Adipocyte (in vitro differentiated cells): Measurements from ENCODE around the gene DCST1.
A peak's percentile ranks its signal among the peaks of the same experiment; 100 is the strongest.

Experiments used
- DNase-seq: peaks from one replicate; pipeline ENCODE4 v3.0.0-alpha.2; 2015; ENCODE audit warnings: low read depth
- H3K27me3 ChIP-seq: replicated peaks from 2 replicates; pipeline ENCODE4 v1.7.0; 2013; ENCODE audit warnings: mild to moderate bottlenecking, low read length, moderate library complexity; ENCODE audit not compliant: control insufficient read depth, insufficient read depth
- H3K36me3 ChIP-seq: 2 replicates; pipeline ENCODE4 v1.7.0; 2013; ENCODE audit warnings: low read length, mild to moderate bottlenecking, moderate library complexity; ENCODE audit not compliant: control insufficient read depth, insufficient read depth, severe bottlenecking
- H3K4me1 ChIP-seq: 2 replicates; pipeline ENCODE4 v1.7.0; 2013; ENCODE audit warnings: mild to moderate bottlenecking, low read length, moderate library complexity; ENCODE audit not compliant: control insufficient read depth, insufficient read depth
- H3K4me3 ChIP-seq: 2 replicates; pipeline ENCODE4 v1.7.0; 2013; ENCODE audit warnings: mild to moderate bottlenecking, low read length, moderate library complexity
- H3K9ac ChIP-seq: 2 replicates; pipeline ENCODE4 v1.7.0; 2013; ENCODE audit warnings: mild to moderate bottlenecking, low read length, moderate library complexity
- H3K9me3 ChIP-seq: 2 replicates; pipeline ENCODE4 v1.7.0; 2013; ENCODE audit warnings: mild to moderate bottlenecking, low read length, moderate library complexity; ENCODE audit not compliant: control insufficient read depth

DCST1 gene

DNA sequence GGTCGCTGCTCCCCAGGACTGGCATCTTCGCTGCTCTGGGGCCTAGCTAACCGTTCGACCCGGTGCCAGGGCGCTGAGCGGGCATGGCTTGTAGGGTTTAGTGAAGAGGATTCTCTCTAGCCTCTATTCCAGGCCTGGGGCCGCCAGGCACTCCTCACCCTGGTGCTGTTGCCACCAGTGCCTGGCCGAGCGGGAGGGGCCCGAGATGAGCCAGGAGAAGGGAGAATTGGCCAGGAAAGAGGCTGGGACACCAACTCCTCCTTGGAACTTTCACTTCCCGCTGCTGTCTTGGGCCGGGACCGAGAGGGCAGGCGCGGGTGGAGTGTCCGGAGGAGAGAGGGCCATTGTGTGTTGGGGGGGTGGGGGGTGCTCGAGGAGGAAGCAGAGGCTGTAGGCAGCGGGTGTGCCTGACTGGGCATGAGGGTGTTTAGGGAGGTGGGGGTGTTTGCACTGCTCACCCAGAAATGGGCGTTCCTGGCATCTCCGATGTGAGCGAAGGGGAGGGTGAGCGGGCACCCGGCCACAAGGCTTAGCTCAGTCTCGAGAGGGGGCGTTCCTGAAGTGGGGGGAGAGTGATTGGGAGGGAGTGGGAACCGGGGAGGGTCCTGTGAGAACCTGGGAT lies 18.3 kb downstream of the DCST1 start:
- peak; percentile 62 for DNase-seq
- H3K4me1 ChIP-seq, result peaks cover 25% of the 10 kb centered on the region
- H3K9ac ChIP-seq, result peak overlapping the region; percentile 87
- no peaks in the 10 kb centered on the region for H3K27me3 ChIP-seq
- H3K9me3 ChIP-seq, result no peaks in the 10 kb centered on the region
- H3K4me3 ChIP-seq, result peak overlapping the region; percentile 89
- H3K36me3 ChIP-seq, result peaks cover 20% of the 10 kb centered on the region

- Histone ChIP-seq H3K9me3 (no peaks in the 10 kb centered on the region), H3K4me1 (peaks cover 25% of the 10 kb centered on the region), H3K36me3 (peaks cover 27% of the 10 kb centered on the region), H3K9ac (peak overlapping the region; percentile 87), H3K4me3 (peak overlapping the region; percentile 89), H3K27me3 (no peaks in the 10 kb centered on the region)
- no peak for DNase-seq
Observed at GRCh38 chr1:155052439-155053395, 19.1 kb downstream of the DCST1 start.

GRCh38 chr1:155053531-155054105 lies 20.0 kb downstream of the DCST1 start:
- peaks cover 35% of the 10 kb centered on the region for H3K36me3 ChIP-seq
- H3K9ac ChIP-seq, result no peak overlapping the region
- no peak for DNase-seq
- H3K4me3 ChIP-seq, result no peak overlapping the region
- no peaks in the 10 kb centered on the region for H3K27me3 ChIP-seq
- H3K9me3 ChIP-seq, result no peaks in the 10 kb centered on the region
- H3K4me1 ChIP-seq, result peaks cover 24% of the 10 kb centered on the region

DNA sequence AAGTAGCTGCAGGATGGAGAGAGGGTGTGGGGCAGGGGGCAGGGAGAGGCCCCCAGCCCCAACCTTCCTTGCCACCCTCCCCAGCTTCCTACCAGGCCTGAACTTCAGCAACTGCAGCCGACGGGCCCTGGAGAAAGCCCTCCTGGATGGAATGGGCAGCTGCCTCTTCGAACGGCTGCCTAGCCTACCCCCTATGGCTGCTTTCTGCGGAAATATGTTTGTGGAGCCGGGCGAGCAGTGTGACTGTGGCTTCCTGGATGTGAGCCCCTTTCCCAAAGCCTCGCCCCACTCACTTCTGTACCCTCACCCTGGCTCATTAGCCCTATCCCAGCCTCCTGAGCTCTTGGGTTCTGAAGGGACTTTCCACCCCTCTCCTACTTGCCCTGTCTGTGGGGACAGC lies 23.5 kb downstream of the DCST1 start:
- Histone ChIP-seq H3K27me3 (no peaks in the 10 kb centered on the region), H3K4me3 (no peak overlapping the region), H3K4me1 (peaks cover 13% of the 10 kb centered on the region), H3K9me3 (no peaks in the 10 kb centered on the region), H3K9ac (no peak overlapping the region), H3K36me3 (peaks cover 49% of the 10 kb centered on the region)
- no peak for DNase-seq

- H3K4me1 ChIP-seq, result peaks cover 9% of the 10 kb centered on the region
- H3K36me3 ChIP-seq, result peaks cover 49% of the 10 kb centered on the region
- H3K9ac ChIP-seq, result no peak overlapping the region
- DNase-seq, result no peak
- H3K9me3 ChIP-seq, result no peaks in the 10 kb centered on the region
- no peaks in the 10 kb centered on the region for H3K27me3 ChIP-seq
- no peak overlapping the region for H3K4me3 ChIP-seq
Observed at GRCh38 chr1:155057788-155058211, 24.2 kb downstream of the DCST1 start.

DNA sequence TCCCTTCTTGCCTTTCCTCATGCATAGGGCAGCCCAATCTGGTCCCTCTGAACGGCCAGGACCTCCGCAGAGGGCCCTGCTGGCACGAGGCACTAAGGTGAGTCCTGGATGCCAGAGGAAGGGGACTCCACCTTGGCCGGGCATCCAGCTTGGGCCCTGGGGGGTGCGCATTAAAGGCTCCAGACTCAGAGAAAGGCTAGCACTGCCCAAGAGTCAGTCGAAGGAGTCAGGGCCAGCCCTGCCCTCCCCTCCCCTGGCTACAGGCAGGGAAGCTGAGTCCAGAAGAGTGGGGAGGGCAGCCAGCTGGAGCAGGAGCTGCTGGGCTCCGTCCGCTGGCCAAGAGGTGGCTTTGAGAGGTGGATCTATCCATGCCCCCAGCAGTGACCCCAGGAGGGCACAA lies 27.1 kb downstream of the DCST1 start:
- Histone ChIP-seq H3K9ac (no peak overlapping the region), H3K4me1 (peaks cover 22% of the 10 kb centered on the region), H3K27me3 (no peaks in the 10 kb centered on the region), H3K36me3 (peaks cover 38% of the 10 kb centered on the region), H3K4me3 (no peak overlapping the region), H3K9me3 (no peaks in the 10 kb centered on the region)
- DNase-seq, result no peak

DNA sequence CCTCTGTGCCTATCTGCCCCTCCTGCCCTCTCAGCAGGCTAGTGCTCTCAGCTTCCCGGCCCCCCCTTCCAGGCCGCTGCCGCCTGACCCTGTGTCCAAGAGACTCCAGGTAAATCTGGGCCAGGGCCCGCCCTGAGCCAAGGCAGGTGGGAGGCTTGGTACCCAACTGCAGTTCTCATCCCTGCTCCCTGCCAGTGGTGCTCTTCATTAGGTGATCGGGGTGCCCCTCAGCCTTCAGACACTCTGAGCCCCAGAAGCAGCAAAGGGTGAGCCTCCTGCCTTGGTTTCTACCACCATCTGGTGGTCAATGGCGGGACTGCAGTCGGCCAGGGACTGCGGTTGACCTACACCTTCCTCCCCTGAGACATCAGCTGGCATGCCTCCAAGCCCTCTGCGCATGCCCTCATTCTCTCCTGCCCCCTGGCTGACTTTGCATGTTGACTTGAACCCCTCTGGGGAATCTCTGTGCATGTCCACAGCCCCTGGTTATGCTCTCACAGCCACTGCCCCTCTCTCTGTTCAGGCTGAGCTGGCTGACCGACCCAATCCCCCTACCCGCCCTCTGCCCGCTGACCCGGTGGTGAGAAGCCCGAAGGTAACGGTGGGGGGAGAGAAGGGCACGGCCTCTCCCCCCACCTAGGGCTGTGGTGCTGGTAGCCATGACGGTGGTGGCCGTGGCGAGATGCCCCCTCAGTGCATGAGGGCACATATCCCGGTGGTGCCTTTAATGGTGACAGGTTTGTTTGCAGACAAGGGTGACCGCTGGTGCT lies 27.9 kb downstream of the DCST1 start:
- no peaks in the 10 kb centered on the region for H3K9me3 ChIP-seq
- H3K4me3 ChIP-seq, result no peak overlapping the region
- H3K9ac ChIP-seq, result no peak overlapping the region
- peaks cover 32% of the 10 kb centered on the region for H3K36me3 ChIP-seq
- H3K4me1 ChIP-seq, result peaks cover 22% of the 10 kb centered on the region
- H3K27me3 ChIP-seq, result no peaks in the 10 kb centered on the region
- DNase-seq, result peak; percentile 87

DNA sequence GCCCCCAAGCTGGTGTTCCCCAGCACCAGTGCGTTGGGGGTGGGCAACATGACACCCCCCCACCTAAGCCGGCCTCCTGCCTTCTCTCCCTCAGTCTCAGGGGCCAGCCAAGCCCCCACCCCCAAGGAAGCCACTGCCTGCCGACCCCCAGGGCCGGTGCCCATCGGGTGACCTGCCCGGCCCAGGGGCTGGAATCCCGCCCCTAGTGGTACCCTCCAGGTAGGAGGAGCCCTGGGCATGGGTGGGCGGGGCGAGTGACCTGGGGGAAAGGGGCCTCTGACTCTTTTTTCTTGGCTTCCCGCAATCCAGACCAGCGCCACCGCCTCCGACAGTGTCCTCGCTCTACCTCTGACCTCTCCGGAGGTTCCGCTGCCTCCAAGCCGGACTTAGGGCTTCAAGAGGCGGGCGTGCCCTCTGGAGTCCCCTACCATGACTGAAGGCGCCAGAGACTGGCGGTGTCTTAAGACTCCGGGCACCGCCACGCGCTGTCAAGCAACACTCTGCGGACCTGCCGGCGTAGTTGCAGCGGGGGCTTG lies 28.6 kb downstream of the DCST1 start:
- no peak overlapping the region for H3K4me3 ChIP-seq
- H3K9me3 ChIP-seq, result no peaks in the 10 kb centered on the region
- H3K36me3 ChIP-seq, result peaks cover 27% of the 10 kb centered on the region
- peaks cover 22% of the 10 kb centered on the region for H3K4me1 ChIP-seq
- no peaks in the 10 kb centered on the region for H3K27me3 ChIP-seq
- no peak overlapping the region for H3K9ac ChIP-seq
- peak; percentile 37 for DNase-seq

DNA sequence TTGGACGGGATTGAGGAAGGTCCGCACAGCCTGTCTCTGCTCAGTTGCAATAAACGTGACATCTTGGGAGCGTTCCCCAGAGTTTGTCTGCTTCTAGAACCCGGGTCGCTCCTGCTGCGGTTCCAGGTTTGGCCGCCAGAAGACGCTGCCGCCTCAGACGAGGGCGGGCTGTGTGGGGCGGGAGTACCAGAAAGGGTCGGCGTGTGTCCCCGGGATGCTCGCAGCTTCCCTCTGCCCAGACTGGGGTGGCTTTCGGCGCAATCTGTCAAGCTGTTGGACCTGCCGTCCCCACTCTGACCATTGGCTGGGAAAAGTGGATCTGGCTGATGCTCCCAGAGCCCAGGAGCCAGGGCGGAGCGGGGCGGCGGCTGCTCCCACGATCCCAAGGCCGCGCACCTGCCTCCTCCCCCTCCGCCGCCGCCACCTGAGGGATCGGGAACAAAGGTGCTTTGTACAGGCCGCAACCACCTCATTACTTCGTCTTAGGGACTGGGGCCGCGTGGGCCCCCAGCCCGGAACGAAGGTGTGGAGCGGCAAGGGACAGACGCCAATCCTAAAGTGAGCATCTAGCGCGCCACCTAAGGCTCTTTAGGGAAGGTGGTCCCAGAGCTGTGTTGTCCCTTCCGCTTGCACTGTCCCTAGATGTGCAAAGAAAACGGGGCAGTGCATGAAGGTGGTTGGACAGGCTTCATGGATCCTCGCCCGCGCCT lies 29.2 kb downstream of the DCST1 start:
- Histone ChIP-seq H3K9ac (peak overlapping the region; percentile 89), H3K4me3 (peak overlapping the region; percentile 96), H3K9me3 (no peaks in the 10 kb centered on the region), H3K27me3 (no peaks in the 10 kb centered on the region), H3K36me3 (peaks cover 21% of the 10 kb centered on the region), H3K4me1 (peaks cover 22% of the 10 kb centered on the region)
- DNase-seq, result peak; percentile 55

- H3K9ac ChIP-seq, result peak within 1 kb of the TSS; percentile 89
- peaks cover 22% of the 10 kb centered on the region for H3K4me1 ChIP-seq
- peak; percentile 94 for DNase-seq
- H3K36me3 ChIP-seq, result peaks cover 14% of the 10 kb centered on the region
- H3K27me3 ChIP-seq, result no peaks in the 10 kb centered on the region
- H3K4me3 ChIP-seq, result peak within 1 kb of the TSS; percentile 96
- H3K9me3 ChIP-seq, result no peaks in the 10 kb centered on the region
Observed at GRCh38 chr1:155063550-155064110, 30.0 kb downstream of the DCST1 start, which contains the start of gene EFNA4. Gene EFNA4, plus strand, starts transcription at chr1:155063740. Its CDS starts 84 bp downstream, at chr1:155063824.
